CD4-positive, alpha-beta T cell treated with Interleukin-4 for 1 hour (primary cell): ENCODE results near the gene UBTD2.
"Not testable (repeated sequence)": the region's sequence is repeated elsewhere in the genome, so short reads cannot be mapped to it uniquely, and the experiment has no call there.

ENCODE experiments used
- DNase-seq, 2 donors: peaks; one replicate each; pipeline ENCODE4 v3.0.0-alpha.2; 2020 to 2022

The UBTD2 gene

GRCh38 chr5:172283020-172283861 lies at the start of gene UBTD2:
TSS of gene UBTD2 (minus strand) at chr5:172283764. CDS start at chr5:172283665, 99 bp downstream.
- DNase-seq, result peak; percentile 69 to 77

- not testable (repeated sequence) for DNase-seq
These were observed 43.3 kb upstream of the UBTD2 start for GRCh38 chr5:172326901-172327300.

- no peak for DNase-seq
These were observed 41.9 kb upstream of the UBTD2 start for GRCh38 chr5:172325452-172325851.

- DNase-seq, result no peak
These were observed 38.7 kb upstream of the UBTD2 start for GRCh38 chr5:172322028-172322965.

- DNase-seq, result no peak
These were observed 38.0 kb upstream of the UBTD2 start for GRCh38 chr5:172321593-172321992.

GRCh38 chr5:172319708-172320441 lies 36.3 kb upstream of the UBTD2 start:
- no peak for DNase-seq

- DNase-seq, result no peak
These were observed 32.3 kb upstream of the UBTD2 start for GRCh38 chr5:172315587-172316493.

- no peak for DNase-seq
These were observed 30.4 kb upstream of the UBTD2 start for GRCh38 chr5:172313915-172314314.

- DNase-seq, result no peak
These were observed 28.7 kb upstream of the UBTD2 start for GRCh38 chr5:172312286-172312685.

- no peak for DNase-seq
These were observed 28.0 kb upstream of the UBTD2 start for GRCh38 chr5:172311605-172312004.

GRCh38 chr5:172311026-172311425 lies 27.5 kb upstream of the UBTD2 start:
- no peak for DNase-seq

- DNase-seq, result no peak
These were observed 21.8 kb upstream of the UBTD2 start for GRCh38 chr5:172305380-172305779.

GRCh38 chr5:172303572-172304335 lies 20.2 kb upstream of the UBTD2 start:
- DNase-seq, result no peak

GRCh38 chr5:172303162-172303561 lies 19.6 kb upstream of the UBTD2 start:
- no peak for DNase-seq

GRCh38 chr5:172302047-172302710 lies 18.6 kb upstream of the UBTD2 start:
- DNase-seq, result no peak

- DNase-seq, result no peak
These were observed 16.4 kb upstream of the UBTD2 start for GRCh38 chr5:172299916-172300439.

GRCh38 chr5:172294831-172295230 lies 11.3 kb upstream of the UBTD2 start:
- DNase-seq, result no peak

- no peak for DNase-seq
These were observed 10.3 kb upstream of the UBTD2 start for GRCh38 chr5:172293745-172294342.

GRCh38 chr5:172293054-172293744 lies 9.6 kb upstream of the UBTD2 start:
- DNase-seq, result peak; percentile 65 to 78
